ENCODE data around the gene HOXB8.

DNA sequence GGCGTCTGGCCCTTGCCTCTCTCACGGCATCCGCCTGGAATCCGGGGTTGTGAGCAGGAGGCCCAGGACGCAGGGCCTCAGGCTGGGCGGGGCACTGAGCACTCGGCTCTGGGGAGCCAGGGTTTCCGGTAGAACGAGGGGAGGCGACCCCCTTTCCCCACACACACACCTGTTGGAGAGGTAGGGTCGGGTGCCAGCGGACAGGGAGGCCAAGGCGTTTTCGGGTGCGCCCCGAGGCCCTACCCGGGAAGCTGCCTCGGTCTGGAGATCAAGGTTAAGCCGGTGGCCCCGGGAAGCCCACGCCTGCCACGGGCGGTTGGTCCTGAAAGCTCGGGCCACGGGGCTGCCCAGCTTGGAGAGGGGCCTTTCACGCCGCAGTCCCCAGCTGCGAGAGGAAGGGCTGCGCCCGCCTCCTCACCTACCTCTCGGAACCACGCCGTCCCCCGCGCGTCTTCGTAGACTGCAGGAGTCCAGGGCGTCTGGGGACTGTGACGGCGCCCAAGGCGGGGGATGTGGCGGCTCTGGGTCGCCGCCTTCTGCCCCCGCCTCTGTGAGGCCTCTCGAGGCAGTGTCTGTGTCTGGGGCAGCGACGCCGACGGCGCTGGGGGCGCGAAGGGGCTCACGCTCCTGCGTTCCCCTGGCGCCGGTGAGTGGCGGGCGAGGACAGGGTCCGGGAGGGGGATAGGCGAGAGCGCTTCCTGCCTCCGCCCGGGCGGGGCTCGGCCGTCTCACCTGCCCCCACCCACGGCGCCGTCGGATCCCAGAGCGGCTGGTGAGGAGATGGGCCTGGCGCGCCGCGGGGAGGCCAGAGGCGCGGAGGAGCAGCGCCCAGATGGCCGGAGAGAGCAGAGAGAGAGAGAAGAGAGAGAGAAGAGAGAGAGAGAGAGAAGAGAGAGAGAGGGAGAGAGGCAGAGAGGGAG, 31.4 kb upstream of the HOXB8 start:
- TF ChIP-seq, protein P1, sequence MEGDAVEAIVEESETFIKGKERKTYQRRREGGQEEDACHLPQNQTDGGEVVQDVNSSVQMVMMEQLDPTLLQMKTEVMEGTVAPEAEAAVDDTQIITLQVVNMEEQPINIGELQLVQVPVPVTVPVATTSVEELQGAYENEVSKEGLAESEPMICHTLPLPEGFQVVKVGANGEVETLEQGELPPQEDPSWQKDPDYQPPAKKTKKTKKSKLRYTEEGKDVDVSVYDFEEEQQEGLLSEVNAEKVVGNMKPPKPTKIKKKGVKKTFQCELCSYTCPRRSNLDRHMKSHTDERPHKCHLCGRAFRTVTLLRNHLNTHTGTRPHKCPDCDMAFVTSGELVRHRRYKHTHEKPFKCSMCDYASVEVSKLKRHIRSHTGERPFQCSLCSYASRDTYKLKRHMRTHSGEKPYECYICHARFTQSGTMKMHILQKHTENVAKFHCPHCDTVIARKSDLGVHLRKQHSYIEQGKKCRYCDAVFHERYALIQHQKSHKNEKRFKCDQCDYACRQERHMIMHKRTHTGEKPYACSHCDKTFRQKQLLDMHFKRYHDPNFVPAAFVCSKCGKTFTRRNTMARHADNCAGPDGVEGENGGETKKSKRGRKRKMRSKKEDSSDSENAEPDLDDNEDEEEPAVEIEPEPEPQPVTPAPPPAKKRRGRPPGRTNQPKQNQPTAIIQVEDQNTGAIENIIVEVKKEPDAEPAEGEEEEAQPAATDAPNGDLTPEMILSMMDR (IDR thresholded peaks at IDR 0.05) = no peak
- no peak for TF ChIP-seq POLR2A (IDR thresholded peaks at IDR 0.05)

Data from breast epithelium (tissue), 3 donors.